HG03342 (cell line): Measurements from ENCODE around the gene CMPK2.

Experiments
- ATAC-seq: cut with Tn5 transposase; IDR thresholded peaks from one replicate; pipeline ENCODE4 v1.9.1; 2021; ENCODE audit warnings: mild to moderate bottlenecking, moderate library complexity; ENCODE audit not compliant: unreplicated experiment

Gene CMPK2

DNA sequence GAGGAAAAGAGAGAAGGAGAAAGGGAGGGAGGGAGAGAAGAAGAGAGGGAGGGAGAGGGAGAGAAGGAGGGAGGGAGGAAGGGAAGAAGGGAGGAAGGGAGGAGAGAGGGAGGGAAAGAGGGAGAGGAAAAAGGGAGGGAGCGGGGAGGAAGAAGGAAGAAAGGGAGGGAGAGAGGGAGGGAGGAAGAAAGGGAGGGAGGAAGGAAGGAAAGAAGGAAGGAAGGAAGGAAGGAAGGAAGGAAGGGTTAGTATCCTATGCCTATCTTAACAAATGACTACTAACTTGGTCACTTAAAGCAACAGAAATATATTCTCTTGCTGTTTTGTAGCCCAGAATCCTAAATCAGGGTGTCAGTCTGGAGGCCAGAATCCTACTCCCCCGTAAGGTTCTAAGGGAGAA is 52.1 kb downstream of the CMPK2 start:
- ATAC-seq, result no peak

DNA sequence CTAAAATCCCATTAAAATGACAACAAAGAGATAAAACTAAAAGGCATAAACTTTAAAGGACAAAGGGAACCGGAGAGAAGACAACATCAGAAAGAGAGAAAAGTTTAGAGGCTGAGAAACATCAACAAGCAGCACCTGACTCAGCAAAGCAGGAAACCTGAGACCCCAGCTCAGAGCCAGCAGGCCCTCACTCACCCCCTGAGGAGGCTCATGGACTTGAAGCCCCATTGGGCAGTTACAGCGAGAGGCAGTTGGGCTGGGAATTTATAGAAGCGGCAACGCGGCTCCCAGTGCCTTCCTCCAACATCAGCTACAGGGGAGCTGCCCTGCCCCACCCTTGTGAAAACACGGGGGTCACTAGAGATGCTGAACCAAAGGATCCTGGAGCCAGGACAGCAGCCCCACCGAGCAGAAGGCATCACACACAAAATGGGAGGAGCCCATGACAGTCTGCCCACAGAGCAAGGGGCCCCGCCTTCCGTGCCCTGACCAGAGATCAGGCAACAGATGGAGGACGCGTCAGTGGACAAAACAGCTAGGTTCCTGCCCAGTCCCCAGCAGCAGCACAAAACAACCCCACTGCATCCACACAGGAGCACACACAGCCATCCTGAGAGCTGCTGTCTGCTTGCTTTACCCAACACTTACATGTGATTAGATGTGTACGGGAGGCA is 52.7 kb downstream of the CMPK2 start:
- no peak for ATAC-seq

- no peak for ATAC-seq
Measured at GRCh38 chr2:6810961-6811360, 54.7 kb downstream of the CMPK2 start.

DNA sequence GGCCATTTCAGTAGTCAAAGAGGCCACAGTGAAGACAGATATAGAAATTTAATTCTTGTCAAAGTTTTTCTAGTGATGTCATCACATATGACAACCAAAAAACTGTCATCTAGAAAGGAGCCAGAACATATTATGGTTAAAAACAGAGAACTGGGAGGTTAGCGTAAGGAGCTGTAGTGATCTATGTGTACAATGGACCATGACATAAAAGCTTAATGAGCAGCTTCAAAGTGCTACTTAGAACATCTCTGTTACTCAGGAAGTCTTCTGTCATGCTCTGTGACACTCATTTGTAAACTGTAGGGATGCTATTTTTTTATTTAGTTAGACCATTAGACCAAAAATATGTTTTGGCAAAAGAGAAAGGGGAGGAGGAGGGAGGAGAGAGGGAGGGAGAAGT is 57.3 kb downstream of the CMPK2 start:
- ATAC-seq, result no peak

DNA sequence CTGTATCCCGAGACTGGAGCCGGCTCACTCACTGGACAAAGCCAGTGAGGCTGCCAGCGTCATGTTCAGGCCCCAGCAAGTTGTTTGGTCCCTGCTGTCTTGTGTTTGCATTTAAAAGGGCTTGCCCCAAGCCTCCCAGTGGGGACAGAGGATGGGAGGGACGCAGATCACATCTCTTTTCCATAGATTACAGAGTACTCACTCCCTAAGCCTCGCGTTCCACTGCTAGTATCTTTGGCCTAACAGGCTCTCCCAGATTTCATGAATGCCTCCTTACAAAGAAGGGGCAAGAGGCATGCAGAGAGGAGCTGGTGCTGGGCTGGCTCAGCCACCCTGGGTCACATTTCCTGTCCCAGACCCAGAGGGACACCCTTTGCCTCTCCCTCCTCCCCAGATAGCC is 59.1 kb downstream of the CMPK2 start:
- ATAC-seq, result no peak

DNA sequence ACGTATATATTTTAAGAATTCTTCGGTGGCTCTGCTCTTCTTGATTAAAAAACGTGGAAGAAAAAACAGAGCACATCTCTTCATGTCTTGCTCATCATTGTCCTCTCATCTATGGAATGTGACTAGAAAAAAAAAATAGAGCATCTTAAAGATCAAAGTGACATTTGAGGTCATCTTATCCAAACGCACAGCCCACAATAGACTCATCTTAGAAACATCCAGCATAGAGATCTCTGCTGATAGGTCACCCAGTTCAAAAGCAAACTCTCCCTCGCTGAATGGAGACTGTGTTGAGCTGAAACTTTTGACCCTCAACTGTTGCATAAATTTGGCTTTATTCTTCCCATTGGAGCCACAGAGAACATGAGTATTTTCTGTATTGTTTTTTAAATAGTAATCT is 65.2 kb downstream of the CMPK2 start:
- ATAC-seq, result no peak
